GM11168 (cell line): ENCODE data around the gene DCX.
"Not testable (repeated sequence)": the region's sequence is repeated elsewhere in the genome, so short reads cannot be mapped to it uniquely, and the experiment has no call there.

Experiments
- in situ Hi-C: fragments of 300-500 bp; cut with MboI; formaldehyde crosslinking; loops from one replicate; pipeline ENCODE4 v1.12.0; 2022; ENCODE audit warnings: low sequenced_read_pairs; ENCODE audit not compliant: unreplicated experiment

Gene DCX

GRCh38 chrX:111375747-111376146 is 36.2 kb downstream of the DCX start:
- in situ Hi-C loops = no loop called here

- in situ Hi-C loops = no loop called here
Measured at GRCh38 chrX:111372086-111372485, 39.9 kb downstream of the DCX start.

GRCh38 chrX:111365770-111366325 is 46.1 kb downstream of the DCX start:
- in situ Hi-C loops = no loop called here

- in situ Hi-C loops = no loop called here
Measured at GRCh38 chrX:111363741-111364140, 48.3 kb downstream of the DCX start.

GRCh38 chrX:111361751-111362150 is 50.2 kb downstream of the DCX start:
- in situ Hi-C loops = no loop called here

- in situ Hi-C loops = no loop called here
Measured at GRCh38 chrX:111360839-111361238, 51.2 kb downstream of the DCX start.

- in situ Hi-C loops = no loop called here
Measured at GRCh38 chrX:111355523-111356115, 56.4 kb downstream of the DCX start.

GRCh38 chrX:111354496-111354895 is 57.5 kb downstream of the DCX start:
- in situ Hi-C loops = no loop called here

GRCh38 chrX:111353793-111354192 is 58.2 kb downstream of the DCX start:
- in situ Hi-C loops = no loop called here

- in situ Hi-C loops = no loop called here
Measured at GRCh38 chrX:111352424-111352823, 59.6 kb downstream of the DCX start.

- in situ Hi-C loops = no loop called here
Measured at GRCh38 chrX:111349934-111350333, 62.1 kb downstream of the DCX start.

GRCh38 chrX:111349101-111349500 is 62.9 kb downstream of the DCX start:
- in situ Hi-C loops = no loop called here

- in situ Hi-C loops = no loop called here
Measured at GRCh38 chrX:111348429-111348828, 63.6 kb downstream of the DCX start.

- in situ Hi-C loops = not testable (repeated sequence)
Measured at GRCh38 chrX:111346150-111346549, 65.8 kb downstream of the DCX start.

- in situ Hi-C loops = no loop called here
Measured at GRCh38 chrX:111340054-111340453, 71.9 kb downstream of the DCX start.

- in situ Hi-C loops = no loop called here
Measured at GRCh38 chrX:111339212-111339611, 72.8 kb downstream of the DCX start.

GRCh38 chrX:111338095-111338698 is 73.8 kb downstream of the DCX start:
- in situ Hi-C loops = no loop called here

GRCh38 chrX:111337067-111337637 is 74.8 kb downstream of the DCX start:
- in situ Hi-C loops = no loop called here

GRCh38 chrX:111336141-111336540 is 75.9 kb downstream of the DCX start:
- in situ Hi-C loops = no loop called here

GRCh38 chrX:111329370-111329769 is 82.6 kb downstream of the DCX start:
- in situ Hi-C loops = no loop called here

GRCh38 chrX:111328858-111329257 is 83.1 kb downstream of the DCX start:
- in situ Hi-C loops = no loop called here
